Trophoblast cell (in vitro differentiated cells and primary cell): ENCODE measurements around the gene NAGPA.

Source experiments
- DNase-seq, 2 donors: peaks; one replicate each; pipeline ENCODE4 v3.0.0-alpha.2; 2016
- H2AFZ ChIP-seq: 2 replicates; pipeline ENCODE4 v1.6.1; 2013; ENCODE audit warnings: low read length, moderate library complexity, mild to moderate bottlenecking; ENCODE audit not compliant: insufficient read depth, poor library complexity
- H2AK5ac ChIP-seq: 2 replicates; pipeline ENCODE4 v1.6.1; 2013; ENCODE audit warnings: mild to moderate bottlenecking, low read length
- H2BK120ac ChIP-seq: 2 replicates; pipeline ENCODE4 v1.6.1; 2013; ENCODE audit warnings: low read length, mild to moderate bottlenecking, moderate library complexity; ENCODE audit not compliant: insufficient read depth, poor library complexity
- H2BK12ac ChIP-seq: 2 replicates; pipeline ENCODE4 v1.6.1; 2013; ENCODE audit warnings: mild to moderate bottlenecking, low read length, moderate library complexity
- H2BK5ac ChIP-seq: 2 replicates; pipeline ENCODE4 v1.6.1; 2013; ENCODE audit warnings: low read length, low read depth, moderate library complexity, mild to moderate bottlenecking; ENCODE audit not compliant: poor library complexity
- H3K14ac ChIP-seq: 2 replicates; pipeline ENCODE4 v1.6.1; 2013; ENCODE audit warnings: mild to moderate bottlenecking, low read length
- H3K18ac ChIP-seq: 2 replicates; pipeline ENCODE4 v1.6.1; 2013; ENCODE audit warnings: mild to moderate bottlenecking, low read length
- H3K23ac ChIP-seq: 2 replicates; pipeline ENCODE4 v1.6.1; 2013; ENCODE audit warnings: low read length
- H3K27ac ChIP-seq: 2 replicates; pipeline ENCODE4 v1.5.1; 2013; ENCODE audit warnings: low read depth, mild to moderate bottlenecking, inconsistent platforms, low read length, moderate library complexity
- H3K27me3 ChIP-seq: 2 replicates; pipeline ENCODE4 v1.6.1; 2013; ENCODE audit warnings: inconsistent platforms, mild to moderate bottlenecking, low read length, moderate library complexity; ENCODE audit not compliant: insufficient read depth
- H3K36me3 ChIP-seq, 2 experiments: 1 replicate in 1 of 2; 2 replicates in 1 of 2; pipeline ENCODE4 v1.6.1; 2013; ENCODE audit warnings: low read length in 2 of 2, mild to moderate bottlenecking in 2 of 2, moderate library complexity in 1 of 2; ENCODE audit not compliant: insufficient read depth in 2 of 2, control insufficient read depth in 1 of 2
- H3K4ac ChIP-seq: 2 replicates; pipeline ENCODE4 v1.6.1; 2013; ENCODE audit warnings: low read depth, mild to moderate bottlenecking, low read length, moderate library complexity
- H3K4me1 ChIP-seq, 2 experiments: 1 replicate in 1 of 2; 2 replicates in 1 of 2; pipeline ENCODE4 v1.6.1; 2013; ENCODE audit warnings: low read length in 2 of 2, mild to moderate bottlenecking in 2 of 2, moderate library complexity in 1 of 2; ENCODE audit not compliant: insufficient read depth in 2 of 2, control insufficient read depth in 1 of 2
- H3K4me2 ChIP-seq: 2 replicates; pipeline ENCODE4 v1.6.1; 2013; ENCODE audit warnings: inconsistent platforms, mild to moderate bottlenecking, low read length, moderate library complexity
- H3K4me3 ChIP-seq: 2 replicates; pipeline ENCODE4 v1.5.1; 2013; ENCODE audit warnings: mild to moderate bottlenecking, low read depth, low read length, inconsistent platforms
- H3K79me1 ChIP-seq: one replicate; pipeline ENCODE4 v1.6.1; 2013; ENCODE audit warnings: low read length
- H3K79me2 ChIP-seq: 2 replicates; pipeline ENCODE4 v1.6.1; 2013; ENCODE audit warnings: low read length, mild to moderate bottlenecking; ENCODE audit not compliant: control insufficient read depth, insufficient read depth, poor library complexity
- H3K9ac ChIP-seq: 2 replicates; pipeline ENCODE4 v1.6.1; 2013; ENCODE audit warnings: mild to moderate bottlenecking, low read length
- H3K9me3 ChIP-seq: 2 replicates; pipeline ENCODE4 v1.6.1; 2013; ENCODE audit warnings: low read depth, mild to moderate bottlenecking, control low read depth, inconsistent platforms, low read length; ENCODE audit not compliant: insufficient read depth
- H4K12ac ChIP-seq: 2 replicates; pipeline ENCODE4 v1.6.1; 2013; ENCODE audit warnings: low read depth, mild to moderate bottlenecking, low read length, moderate library complexity
- H4K8ac ChIP-seq: 2 replicates; pipeline ENCODE4 v1.6.1; 2013; ENCODE audit warnings: low read depth, mild to moderate bottlenecking, low read length, moderate library complexity
- H4K91ac ChIP-seq: one replicate; pipeline ENCODE4 v1.6.1; 2013; ENCODE audit warnings: low read depth, mild to moderate bottlenecking, low read length, moderate library complexity
- WGBS: extraction: QIAGEN DNeasy Blood & Tissue Kit; methylation state at CpG from one replicate; pipeline ENCODE4 v1.1.7; 2013; ENCODE audit warnings: missing lambda C conversion rate; ENCODE audit not compliant: insufficient read length, insufficient coverage; ENCODE audit errors: extremely low coverage; 5-methylcytosine and 5-hydroxymethylcytosine counted together

NAGPA gene

DNA sequence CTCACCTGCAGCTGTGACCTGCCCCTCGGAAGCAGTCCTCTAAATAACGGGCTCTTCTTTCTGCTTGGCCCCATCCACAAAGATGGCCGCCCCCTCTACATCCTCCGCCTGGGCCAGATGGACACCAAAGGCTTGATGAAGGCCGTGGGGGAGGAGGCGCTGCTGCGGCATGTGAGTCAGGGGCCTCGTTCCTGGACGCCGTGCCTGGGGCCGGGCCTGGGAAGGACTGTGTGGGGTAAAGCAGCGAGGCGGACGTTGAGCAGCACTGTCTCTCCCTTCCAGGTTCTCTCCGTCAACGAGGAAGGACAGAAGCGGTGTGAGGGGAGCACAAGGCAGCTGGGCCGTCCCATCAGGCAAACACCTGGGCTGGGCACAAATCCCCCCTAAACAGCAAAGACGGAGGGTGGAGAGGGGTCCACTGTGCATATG lies 33.1 kb downstream of the NAGPA start:
- no peak overlapping the region for H2AK5ac ChIP-seq
- H2AFZ ChIP-seq, result no peak overlapping the region
- no CpG with 5 or more reads among the region's 19 CpGs for WGBS
- H3K23ac ChIP-seq, result no peak overlapping the region
- no peak overlapping the region for H3K14ac ChIP-seq
- peaks cover 3% of the 10 kb centered on the region for H3K9me3 ChIP-seq
- H2BK120ac ChIP-seq, result no peak overlapping the region
- no peak overlapping the region for H4K91ac ChIP-seq
- H2BK5ac ChIP-seq, result no peak overlapping the region
- no peak overlapping the region for H3K4ac ChIP-seq
- H3K9ac ChIP-seq, result no peak overlapping the region
- no peak overlapping the region for H3K4me2 ChIP-seq
- no peak overlapping the region for H4K8ac ChIP-seq
- no peak overlapping the region for H4K12ac ChIP-seq
- H3K4me1 ChIP-seq, result no peaks in the 10 kb centered on the region
- no peaks in the 10 kb centered on the region for H3K79me2 ChIP-seq
- H2BK12ac ChIP-seq, result no peak overlapping the region
- no peak overlapping the region for H3K18ac ChIP-seq
- no peak overlapping the region for H3K27ac ChIP-seq
- H3K4me3 ChIP-seq, result no peak overlapping the region
- H3K36me3 ChIP-seq, result no peaks in the 10 kb centered on the region
- no peak for DNase-seq
- H3K27me3 ChIP-seq, result no peaks in the 10 kb centered on the region
- H3K79me1 ChIP-seq, result no peaks in the 10 kb centered on the region

DNA sequence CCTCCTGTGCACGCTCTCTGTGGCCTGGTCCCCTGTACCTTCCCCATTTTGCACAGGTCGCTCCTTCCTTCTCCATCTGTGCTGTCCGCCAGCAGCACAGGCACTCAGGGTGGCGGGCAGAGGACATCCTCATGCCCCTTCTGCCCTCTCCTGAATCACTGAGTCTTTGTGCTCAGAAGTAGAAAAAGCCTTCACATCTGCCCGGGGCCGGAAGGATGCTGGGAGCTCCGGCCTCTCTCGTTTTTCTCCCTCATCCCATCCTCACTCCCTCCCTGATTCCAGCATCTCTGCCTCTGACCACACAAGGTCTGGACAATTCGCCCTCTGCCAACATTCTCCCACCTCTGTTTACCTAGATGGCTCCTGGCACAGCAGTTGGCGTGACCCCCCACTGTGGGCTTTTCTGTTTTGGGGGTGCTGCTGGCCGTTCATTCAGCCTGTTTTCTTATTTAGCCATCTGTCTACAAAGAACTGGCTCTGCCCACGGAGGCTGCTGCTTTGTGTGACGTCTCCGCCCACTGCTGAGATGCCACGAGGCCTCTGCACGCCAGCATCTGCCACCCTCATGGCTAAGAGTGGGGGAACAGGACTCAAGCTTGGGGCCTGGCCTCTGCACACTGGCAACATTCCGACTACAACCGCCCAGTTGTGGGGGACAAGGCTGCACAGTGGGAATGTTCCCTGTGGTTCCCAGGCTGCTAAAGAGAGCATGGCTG lies 38.9 kb downstream of the NAGPA start:
- no peak overlapping the region for H3K23ac ChIP-seq
- H3K9me3 ChIP-seq, result peaks cover 3% of the 10 kb centered on the region
- no peak overlapping the region for H2BK5ac ChIP-seq
- H2BK120ac ChIP-seq, result no peak overlapping the region
- no peak overlapping the region for H3K4ac ChIP-seq
- H3K9ac ChIP-seq, result no peak overlapping the region
- no peak overlapping the region for H3K18ac ChIP-seq
- H3K4me3 ChIP-seq, result no peak overlapping the region
- H3K79me2 ChIP-seq, result no peaks in the 10 kb centered on the region
- no peak for DNase-seq
- no peak overlapping the region for H2BK12ac ChIP-seq
- H3K36me3 ChIP-seq, result no peaks in the 10 kb centered on the region
- no peak overlapping the region for H4K8ac ChIP-seq
- no peak overlapping the region for H4K91ac ChIP-seq
- WGBS, result no CpG with 5 or more reads among the region's 18 CpGs
- H3K27me3 ChIP-seq, result no peaks in the 10 kb centered on the region
- no peak overlapping the region for H4K12ac ChIP-seq
- H3K79me1 ChIP-seq, result no peaks in the 10 kb centered on the region
- H3K14ac ChIP-seq, result no peak overlapping the region
- no peak overlapping the region for H3K4me2 ChIP-seq
- no peak overlapping the region for H2AFZ ChIP-seq
- H2AK5ac ChIP-seq, result no peak overlapping the region
- H3K4me1 ChIP-seq, result no peaks in the 10 kb centered on the region
- no peak overlapping the region for H3K27ac ChIP-seq

- no peak overlapping the region for H3K14ac ChIP-seq
- no peak overlapping the region for H3K4me2 ChIP-seq
- H2AK5ac ChIP-seq, result no peak overlapping the region
- H3K27ac ChIP-seq, result no peak overlapping the region
- H3K4me3 ChIP-seq, result no peak overlapping the region
- no peak overlapping the region for H3K18ac ChIP-seq
- no CpG with 5 or more reads among the region's 14 CpGs for WGBS
- H3K79me2 ChIP-seq, result no peaks in the 10 kb centered on the region
- H3K4ac ChIP-seq, result no peak overlapping the region
- H2BK5ac ChIP-seq, result no peak overlapping the region
- H4K12ac ChIP-seq, result no peak overlapping the region
- peak overlapping the region; percentile 5 for H3K9ac ChIP-seq
- no peaks in the 10 kb centered on the region for H3K79me1 ChIP-seq
- DNase-seq, result no peak
- H2AFZ ChIP-seq, result no peak overlapping the region
- no peak overlapping the region for H2BK12ac ChIP-seq
- no peak overlapping the region for H4K8ac ChIP-seq
- no peaks in the 10 kb centered on the region for H3K36me3 ChIP-seq
- H3K27me3 ChIP-seq, result peaks cover 12% of the 10 kb centered on the region
- no peak overlapping the region for H2BK120ac ChIP-seq
- no peak overlapping the region for H3K23ac ChIP-seq
- peaks cover 7% of the 10 kb centered on the region for H3K9me3 ChIP-seq
- no peaks in the 10 kb centered on the region for H3K4me1 ChIP-seq
- H4K91ac ChIP-seq, result no peak overlapping the region
These were observed 42.0 kb downstream of the NAGPA start for GRCh38 chr16:4991754-4992153.

- Histone ChIP-seq H3K79me1 (no peaks in the 10 kb centered on the region), H3K4me2 (no peak overlapping the region), H3K18ac (no peak overlapping the region), H3K23ac (no peak overlapping the region), H4K8ac (no peak overlapping the region), H3K4ac (no peak overlapping the region), H3K27me3 (peaks cover 12% of the 10 kb centered on the region), H3K27ac (no peak overlapping the region), H3K79me2 (no peaks in the 10 kb centered on the region), H3K36me3 (no peaks in the 10 kb centered on the region), H4K12ac (no peak overlapping the region), H2BK12ac (no peak overlapping the region), H3K14ac (no peak overlapping the region), H2AK5ac (no peak overlapping the region), H2AFZ (no peak overlapping the region), H3K4me3 (no peak overlapping the region), H4K91ac (no peak overlapping the region), H2BK120ac (no peak overlapping the region), H3K9ac (no peak overlapping the region), H3K4me1 (no peaks in the 10 kb centered on the region), H3K9me3 (peaks cover 4% of the 10 kb centered on the region), H2BK5ac (no peak overlapping the region)
- no CpG with 5 or more reads among the region's 8 CpGs for WGBS
- DNase-seq, result no peak
These were observed 43.3 kb downstream of the NAGPA start for GRCh38 chr16:4990415-4990814.
